GM23338 (cell line): Measurements from ENCODE around the gene ZC2HC1B. TPM values are rescaled to one million over a fixed set of nuclear protein-coding genes. Genes with fewer than 3 reads are reported as not detected.

Source experiments
- ATAC-seq: fragments of 200-7000 bp; cut with Tn5 transposase; 3 replicates; pipeline ENCODE4 v1.9.1; 2020
- DNase-seq: peaks from one replicate; pipeline ENCODE4 v3.0.0-alpha.2; 2015; ENCODE audit warnings: low spot score
- H2AFZ ChIP-seq: fragments of 200-600 bp; sonication (generic); 2 replicates; pipeline ENCODE4 v1.8.0; 2016; ENCODE audit warnings: antibody characterized with exemption, mild to moderate bottlenecking, moderate library complexity
- H3F3A ChIP-seq: fragments of 200-600 bp; sonication (generic); replicated peaks from 2 replicates; pipeline ENCODE4 v1.8.0; 2017; ENCODE audit warnings: antibody characterized with exemption, mixed run types, low read depth
- H3K27ac ChIP-seq: fragments of 200-600 bp; sonication (generic); 2 replicates; pipeline ENCODE4 v1.6.1; 2016; ENCODE audit warnings: low read depth
- H3K27me3 ChIP-seq: fragments of 200-600 bp; sonication (generic); 2 replicates; pipeline ENCODE4 v1.8.0; 2016; ENCODE audit warnings: mild to moderate bottlenecking, mixed run types, moderate library complexity; ENCODE audit not compliant: insufficient read depth
- H3K36me3 ChIP-seq: fragments of 200-600 bp; sonication (generic); 2 replicates; pipeline ENCODE4 v1.8.0; 2016; ENCODE audit warnings: mild to moderate bottlenecking; ENCODE audit not compliant: insufficient read depth
- H3K4me1 ChIP-seq: fragments of 200-600 bp; sonication (generic); 2 replicates; pipeline ENCODE4 v1.8.0; 2016; ENCODE audit warnings: mild to moderate bottlenecking, moderate library complexity; ENCODE audit not compliant: insufficient read depth
- H3K4me2 ChIP-seq: fragments of 200-600 bp; sonication (generic); 2 replicates; pipeline ENCODE4 v1.7.1; 2017; ENCODE audit warnings: mixed run types
- H3K4me3 ChIP-seq: fragments of 200-600 bp; sonication (generic); 2 replicates; pipeline ENCODE4 v1.6.1; 2016; ENCODE audit warnings: mixed run types
- H3K79me2 ChIP-seq: fragments of 200-600 bp; sonication (generic); replicated peaks from 2 replicates; pipeline ENCODE4 v1.8.0; 2017; ENCODE audit warnings: mild to moderate bottlenecking; ENCODE audit not compliant: insufficient read depth
- H3K9me2 ChIP-seq: fragments of 200-600 bp; sonication (generic); 2 replicates; pipeline ENCODE4 v1.8.0; 2017; ENCODE audit not compliant: insufficient read depth
- H4K20me1 ChIP-seq: fragments of 200-600 bp; sonication (generic); replicated peaks from 2 replicates; pipeline ENCODE4 v1.8.0; 2017; ENCODE audit warnings: mild to moderate bottlenecking; ENCODE audit not compliant: insufficient read depth
- H3K27ac Mint-ChIP-seq: 2 replicates; pipeline ENCODE4 v1.8.0; 2020; ENCODE audit warnings: inconsistent platforms, mild to moderate bottlenecking, moderate library complexity, mixed read lengths
- H3K27me3 Mint-ChIP-seq: 3 replicates; pipeline ENCODE4 v1.8.0; 2022; ENCODE audit warnings: low read depth, mild to moderate bottlenecking, moderate library complexity, mixed read lengths, inconsistent platforms; ENCODE audit not compliant: insufficient read depth, poor library complexity
- H3K36me3 Mint-ChIP-seq: 3 replicates; pipeline ENCODE4 v1.8.0; 2021; ENCODE audit warnings: low read depth, mild to moderate bottlenecking, inconsistent platforms, moderate library complexity, mixed read lengths
- H3K4me1 Mint-ChIP-seq: 3 replicates; pipeline ENCODE4 v1.8.0; 2020; ENCODE audit warnings: mild to moderate bottlenecking, inconsistent platforms, mixed read lengths
- H3K4me3 Mint-ChIP-seq: 3 replicates; pipeline ENCODE4 v1.8.0; 2021; ENCODE audit warnings: moderate library complexity, mild to moderate bottlenecking, inconsistent platforms, mixed read lengths
- H3K9me3 Mint-ChIP-seq: 3 replicates; pipeline ENCODE4 v1.8.0; 2020; ENCODE audit warnings: moderate library complexity, mild to moderate bottlenecking, inconsistent platforms, mixed read lengths
- CREB1 ChIP-seq: fragments of 250-450 bp; sonication (Bioruptor Pico); IDR thresholded peaks from 2 replicates; pipeline ENCODE4 v1.5.0; 2020; ENCODE audit warnings: low read depth, mild to moderate bottlenecking, moderate library complexity
- CTCF ChIP-seq, 2 experiments: fragments of 200-600 bp in 1 of 2; sonication (generic) in 1 of 2; conservative IDR thresholded peaks; 2 replicates each; pipeline versions ENCODE4 v1.5.1 to v1.6.1; 2016 to 2017; ENCODE audit warnings: antibody characterized with exemption in 2 of 2, low read depth in 2 of 2, mild to moderate bottlenecking in 2 of 2, moderate library complexity in 1 of 2
- ETS1 ChIP-seq: IDR thresholded peaks from 2 replicates; pipeline ENCODE4 v1.6.1; 2016; ENCODE audit warnings: antibody characterized with exemption
- EZH2 ChIP-seq: fragments of 200-600 bp; sonication (generic); IDR thresholded peaks from one replicate; pipeline ENCODE4 v1.8.0; 2017; ENCODE audit warnings: antibody characterized with exemption, mild to moderate bottlenecking, low read depth; ENCODE audit not compliant: unreplicated experiment
- EZH2phosphoT487 ChIP-seq: fragments of 200-600 bp; sonication (generic); IDR thresholded peaks from one replicate; pipeline ENCODE4 v1.8.1; 2018; ENCODE audit warnings: antibody characterized with exemption; ENCODE audit not compliant: unreplicated experiment
- JUNB ChIP-seq: IDR thresholded peaks from one replicate; pipeline ENCODE4 v1.6.1; 2016; ENCODE audit warnings: antibody characterized with exemption; ENCODE audit not compliant: unreplicated experiment
- NANOG ChIP-seq: IDR thresholded peaks from 2 replicates; pipeline ENCODE4 v1.6.1; 2016; ENCODE audit warnings: antibody characterized with exemption, borderline replicate concordance
- POLR2AphosphoS5 ChIP-seq: IDR thresholded peaks from 2 replicates; pipeline ENCODE4 v1.6.1; 2016; ENCODE audit warnings: antibody characterized with exemption, low read depth
- REST ChIP-seq: IDR thresholded peaks from one replicate; pipeline ENCODE4 v1.6.1; 2018; ENCODE audit warnings: antibody characterized with exemption; ENCODE audit not compliant: unreplicated experiment
- STAT1 ChIP-seq: IDR thresholded peaks from one replicate; pipeline ENCODE4 v1.6.1; 2016; ENCODE audit warnings: antibody characterized with exemption; ENCODE audit not compliant: unreplicated experiment
- ZNF114 ChIP-seq: fragments of 250-450 bp; sonication (Bioruptor Pico); IDR thresholded peaks from 2 replicates; pipeline ENCODE4 v1.5.0; 2020; ENCODE audit warnings: mild to moderate bottlenecking, moderate library complexity
- ZNF331 ChIP-seq: fragments of 250-450 bp; sonication (Bioruptor Pico); IDR thresholded peaks from 2 replicates; pipeline ENCODE4 v1.5.0; 2020; ENCODE audit warnings: low read depth, mild to moderate bottlenecking, moderate library complexity
- polyA plus RNA-seq: library from polyadenylated mRNA; unstranded; fragments of >200 nt; fragmentation: Nextera tagmentation; extraction: Ambion mirVana; gene quantifications from 2 replicates; pipeline ENCODE4 v1.2.1, GENCODE V29; 2016
- total RNA-seq: library from RNA; depleted of rRNA; stranded (reverse); fragments of >200 nt; shearing (Covaris generic); gene quantifications from 2 replicates; pipeline ENCODE4 v1.2.3, GENCODE V29; 2014
- TF ChIP-seq, protein P1 (sequence below): fragments of 250-450 bp; sonication (Bioruptor Pico); IDR thresholded peaks from 2 replicates; pipeline ENCODE4 v1.5.0; 2020; ENCODE audit warnings: mild to moderate bottlenecking, moderate library complexity

Gene ZC2HC1B
- total and polyA plus RNA-seq, 2 experiments from 2014 or later, result not detected

- Mint-ChIP-seq H3K4me1 (no peaks in the 10 kb centered on the region), H3K27me3 (peaks cover 3% of the 10 kb centered on the region), H3K9me3 (peaks cover 22% of the 10 kb centered on the region), H3K4me3 (no peak overlapping the region), H3K36me3 (peaks cover 12% of the 10 kb centered on the region), H3K27ac (no peak overlapping the region)
- Histone ChIP-seq H2AFZ (no peak overlapping the region), H3K4me3 (no peak overlapping the region), H3F3A (no peaks in the 10 kb centered on the region), H3K4me1 (no peaks in the 10 kb centered on the region), H3K9me2 (peaks cover 5% of the 10 kb centered on the region), H3K27me3 (no peaks in the 10 kb centered on the region), H4K20me1 (no peaks in the 10 kb centered on the region), H3K79me2 (no peaks in the 10 kb centered on the region), H3K4me2 (no peak overlapping the region), H3K36me3 (no peaks in the 10 kb centered on the region), H3K27ac (no peak overlapping the region)
- TF ChIP-seq STAT1 (no peak), ETS1 (no peak), NANOG (no peak), JUNB (no peak), REST (no peak), ZNF331 (CRISPR knock-in tag) (no peak), EZH2phosphoT487 (no peak), CREB1 (CRISPR knock-in tag) (no peak), EZH2 (no peak), POLR2AphosphoS5 (no peak), CTCF (conservative IDR thresholded peaks at IDR 0.05; ENCODE audit: low read depth in 2 of 2) (no peak), ZNF114 (no peak)
- TF ChIP-seq, protein P1, sequence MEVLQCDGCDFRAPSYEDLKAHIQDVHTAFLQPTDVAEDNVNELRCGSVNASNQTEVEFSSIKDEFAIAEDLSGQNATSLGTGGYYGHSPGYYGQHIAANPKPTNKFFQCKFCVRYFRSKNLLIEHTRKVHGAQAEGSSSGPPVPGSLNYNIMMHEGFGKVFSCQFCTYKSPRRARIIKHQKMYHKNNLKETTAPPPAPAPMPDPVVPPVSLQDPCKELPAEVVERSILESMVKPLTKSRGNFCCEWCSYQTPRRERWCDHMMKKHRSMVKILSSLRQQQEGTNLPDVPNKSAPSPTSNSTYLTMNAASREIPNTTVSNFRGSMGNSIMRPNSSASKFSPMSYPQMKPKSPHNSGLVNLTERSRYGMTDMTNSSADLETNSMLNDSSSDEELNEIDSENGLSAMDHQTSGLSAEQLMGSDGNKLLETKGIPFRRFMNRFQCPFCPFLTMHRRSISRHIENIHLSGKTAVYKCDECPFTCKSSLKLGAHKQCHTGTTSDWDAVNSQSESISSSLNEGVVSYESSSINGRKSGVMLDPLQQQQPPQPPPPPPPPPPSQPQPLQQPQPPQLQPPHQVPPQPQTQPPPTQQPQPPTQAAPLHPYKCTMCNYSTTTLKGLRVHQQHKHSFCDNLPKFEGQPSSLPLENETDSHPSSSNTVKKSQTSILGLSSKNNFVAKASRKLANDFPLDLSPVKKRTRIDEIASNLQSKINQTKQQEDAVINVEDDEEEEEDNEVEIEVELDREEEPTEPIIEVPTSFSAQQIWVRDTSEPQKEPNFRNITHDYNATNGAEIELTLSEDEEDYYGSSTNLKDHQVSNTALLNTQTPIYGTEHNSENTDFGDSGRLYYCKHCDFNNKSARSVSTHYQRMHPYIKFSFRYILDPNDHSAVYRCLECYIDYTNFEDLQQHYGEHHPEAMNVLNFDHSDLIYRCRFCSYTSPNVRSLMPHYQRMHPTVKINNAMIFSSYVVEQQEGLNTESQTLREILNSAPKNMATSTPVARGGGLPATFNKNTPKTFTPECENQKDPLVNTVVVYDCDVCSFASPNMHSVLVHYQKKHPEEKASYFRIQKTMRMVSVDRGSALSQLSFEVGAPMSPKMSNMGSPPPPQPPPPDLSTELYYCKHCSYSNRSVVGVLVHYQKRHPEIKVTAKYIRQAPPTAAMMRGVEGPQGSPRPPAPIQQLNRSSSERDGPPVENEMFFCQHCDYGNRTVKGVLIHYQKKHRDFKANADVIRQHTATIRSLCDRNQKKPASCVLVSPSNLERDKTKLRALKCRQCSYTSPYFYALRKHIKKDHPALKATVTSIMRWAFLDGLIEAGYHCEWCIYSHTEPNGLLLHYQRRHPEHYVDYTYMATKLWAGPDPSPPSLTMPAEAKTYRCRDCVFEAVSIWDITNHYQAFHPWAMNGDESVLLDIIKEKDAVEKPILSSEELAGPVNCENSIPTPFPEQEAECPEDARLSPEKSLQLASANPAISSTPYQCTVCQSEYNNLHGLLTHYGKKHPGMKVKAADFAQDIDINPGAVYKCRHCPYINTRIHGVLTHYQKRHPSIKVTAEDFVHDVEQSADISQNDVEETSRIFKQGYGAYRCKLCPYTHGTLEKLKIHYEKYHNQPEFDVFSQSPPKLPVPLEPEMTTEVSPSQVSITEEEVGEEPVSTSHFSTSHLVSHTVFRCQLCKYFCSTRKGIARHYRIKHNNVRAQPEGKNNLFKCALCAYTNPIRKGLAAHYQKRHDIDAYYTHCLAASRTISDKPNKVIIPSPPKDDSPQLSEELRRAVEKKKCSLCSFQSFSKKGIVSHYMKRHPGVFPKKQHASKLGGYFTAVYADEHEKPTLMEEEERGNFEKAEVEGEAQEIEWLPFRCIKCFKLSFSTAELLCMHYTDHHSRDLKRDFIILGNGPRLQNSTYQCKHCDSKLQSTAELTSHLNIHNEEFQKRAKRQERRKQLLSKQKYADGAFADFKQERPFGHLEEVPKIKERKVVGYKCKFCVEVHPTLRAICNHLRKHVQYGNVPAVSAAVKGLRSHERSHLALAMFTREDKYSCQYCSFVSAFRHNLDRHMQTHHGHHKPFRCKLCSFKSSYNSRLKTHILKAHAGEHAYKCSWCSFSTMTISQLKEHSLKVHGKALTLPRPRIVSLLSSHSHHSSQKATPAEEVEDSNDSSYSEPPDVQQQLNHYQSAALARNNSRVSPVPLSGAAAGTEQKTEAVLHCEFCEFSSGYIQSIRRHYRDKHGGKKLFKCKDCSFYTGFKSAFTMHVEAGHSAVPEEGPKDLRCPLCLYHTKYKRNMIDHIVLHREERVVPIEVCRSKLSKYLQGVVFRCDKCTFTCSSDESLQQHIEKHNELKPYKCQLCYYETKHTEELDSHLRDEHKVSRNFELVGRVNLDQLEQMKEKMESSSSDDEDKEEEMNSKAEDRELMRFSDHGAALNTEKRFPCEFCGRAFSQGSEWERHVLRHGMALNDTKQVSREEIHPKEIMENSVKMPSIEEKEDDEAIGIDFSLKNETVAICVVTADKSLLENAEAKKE (CRISPR knock-in tag), result no peak
- ATAC-seq (no peak), DNase-seq (no peak)
Measured at GRCh38 chr6:143877584-143878271, 13.5 kb downstream of the ZC2HC1B start.
